ENCODE data around the gene MB.

MB gene

DNA sequence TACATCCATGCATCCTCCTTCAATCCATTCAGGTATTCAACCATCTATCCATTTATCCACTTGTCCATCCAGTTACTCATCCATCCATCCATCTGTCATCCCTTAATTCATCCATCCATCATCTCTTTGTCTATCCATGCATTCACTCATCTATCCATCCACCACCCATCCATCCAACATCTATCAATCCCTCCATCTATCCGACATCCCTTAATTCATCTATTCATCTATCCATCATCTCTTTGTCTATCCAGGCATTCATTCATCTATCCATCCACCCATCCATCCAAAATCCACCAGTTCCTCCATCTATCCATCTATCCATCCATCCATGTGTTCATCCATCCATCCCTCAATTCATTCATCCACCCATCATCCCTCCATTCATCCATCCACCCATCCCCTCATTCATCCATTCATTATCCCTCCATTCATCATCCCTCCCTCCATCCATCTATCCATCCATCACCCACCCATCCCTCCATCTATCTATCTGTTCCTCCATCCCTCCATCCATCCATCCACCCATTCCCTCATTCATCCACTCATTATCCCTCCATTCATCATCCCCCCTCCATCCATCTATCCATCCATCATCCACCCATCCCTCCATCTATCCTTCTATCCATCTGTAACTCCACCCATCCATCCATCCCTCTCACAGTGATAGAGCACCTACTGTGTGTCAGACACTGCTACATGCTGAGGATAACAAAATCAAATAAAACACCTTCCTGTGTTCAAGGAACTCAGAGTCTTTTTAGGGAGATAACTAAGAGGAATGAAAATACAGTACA, 1.5 kb upstream of the MB start:
- DNase-seq (ENCODE audit: low spot score): no peak

- no peak for DNase-seq (ENCODE audit: low spot score)
Observed at GRCh38 chr22:35616043-35616442, 1.1 kb downstream of the MB start.

DNA sequence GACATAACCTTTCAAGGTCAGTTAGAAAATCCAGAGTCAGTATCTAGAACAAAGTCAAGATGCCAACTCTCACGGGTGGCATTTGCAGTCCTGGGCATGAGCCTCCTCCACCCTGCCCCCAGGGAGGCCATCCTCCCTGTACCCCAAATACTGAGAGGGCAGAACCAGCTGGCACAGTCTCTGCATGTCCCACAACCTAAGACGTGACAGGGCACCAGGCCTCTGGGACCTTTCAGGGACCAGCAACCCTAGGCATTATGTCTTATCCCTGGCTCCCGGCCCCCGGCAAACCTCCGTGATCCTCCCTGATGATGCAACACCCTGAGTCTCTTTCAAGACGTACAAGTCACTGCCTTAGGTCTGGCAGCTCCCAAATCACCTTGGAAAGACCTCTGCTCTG, 2.0 kb downstream of the MB start:
- no peak for DNase-seq (ENCODE audit: low spot score)

- DNase-seq (ENCODE audit: low spot score): no peak
Observed at GRCh38 chr22:35614404-35614803, 2.7 kb downstream of the MB start.

- no peak for DNase-seq (ENCODE audit: low spot score)
Observed at GRCh38 chr22:35612903-35613302, 4.2 kb downstream of the MB start.

DNA sequence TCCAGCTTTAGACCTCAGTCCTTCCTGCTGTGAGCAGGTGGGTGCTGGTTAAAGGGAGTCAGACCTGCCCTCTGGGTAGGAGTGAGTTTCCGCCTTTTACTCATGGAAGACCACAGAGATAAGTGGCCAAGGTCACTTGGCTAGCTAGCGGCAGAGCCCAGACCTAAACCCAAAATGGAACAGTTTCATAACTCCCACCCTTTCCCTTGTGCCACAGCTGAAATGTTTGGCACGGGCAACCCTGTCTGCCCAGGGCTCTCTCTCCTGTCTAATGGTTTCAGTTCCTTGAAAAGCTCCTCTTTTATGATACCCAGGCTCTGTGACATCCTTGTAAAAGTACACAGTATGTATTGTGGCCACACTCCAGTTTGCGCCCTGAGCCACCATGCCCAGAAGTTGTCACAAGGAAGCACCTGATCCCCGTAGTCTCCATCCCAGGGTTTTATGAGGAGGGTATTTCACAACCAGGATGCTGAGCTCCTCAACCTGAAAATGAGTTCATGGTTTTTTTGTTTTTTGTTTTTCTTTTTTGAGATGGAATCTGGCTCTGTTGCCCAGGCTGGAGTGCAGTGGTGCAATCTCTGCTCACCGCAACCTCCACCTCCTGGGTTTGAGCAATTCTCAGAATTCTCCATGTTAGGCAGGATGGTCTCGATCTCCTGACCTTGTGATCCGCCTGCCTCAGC, 5.1 kb downstream of the MB start:
- DNase-seq (ENCODE audit: low spot score): no peak

- DNase-seq (ENCODE audit: low spot score): no peak
Observed at GRCh38 chr22:35611200-35611890, 5.8 kb downstream of the MB start.

- DNase-seq (ENCODE audit: low spot score): no peak
Observed at GRCh38 chr22:35610741-35611140, 6.4 kb downstream of the MB start.

- DNase-seq (ENCODE audit: low spot score): no peak
Observed at GRCh38 chr22:35609761-35610160, 7.4 kb downstream of the MB start.

DNA sequence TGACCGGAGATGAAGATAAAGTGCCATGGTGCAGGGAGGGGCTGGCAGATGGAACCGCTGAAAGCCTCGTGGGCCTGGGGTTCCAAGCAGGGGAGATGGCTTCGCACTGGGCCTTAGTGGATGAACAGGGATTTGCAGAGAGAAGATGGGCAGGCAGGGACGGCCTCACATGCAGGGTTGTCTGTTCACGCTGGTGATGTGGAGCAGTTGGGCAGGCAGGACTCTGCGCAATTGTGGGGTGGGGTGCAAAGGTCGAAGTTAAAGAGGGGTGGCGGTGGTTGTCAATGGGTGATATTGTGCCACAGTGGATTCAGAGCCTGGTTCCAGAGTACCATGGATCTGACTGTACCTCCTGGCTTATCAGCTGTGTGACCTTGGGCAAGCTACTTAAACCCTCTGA, 7.9 kb downstream of the MB start:
- no peak for DNase-seq (ENCODE audit: low spot score)

GRCh38 chr22:35608088-35608487, 9.0 kb downstream of the MB start:
- DNase-seq (ENCODE audit: low spot score): peak; percentile 52

DNA sequence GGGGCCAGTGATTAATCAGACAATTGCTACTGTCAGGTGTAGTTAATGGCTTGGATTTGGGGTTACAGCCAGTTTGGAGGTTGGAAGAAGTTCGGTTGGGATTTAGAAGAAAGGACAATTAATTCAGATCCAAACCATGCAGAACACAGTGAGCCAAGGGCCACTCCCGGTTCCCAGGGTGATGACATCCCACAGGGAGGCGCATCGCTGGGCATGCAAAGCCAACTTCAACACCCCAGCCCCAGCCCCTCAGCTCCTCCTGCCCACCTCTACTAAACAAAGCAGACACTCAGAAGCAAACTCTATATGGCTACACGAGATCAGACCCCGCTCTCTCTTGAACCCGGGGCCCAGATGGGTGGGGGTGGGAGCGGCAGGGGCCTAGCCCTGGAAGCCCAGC, 10.2 kb downstream of the MB start:
- no peak for DNase-seq (ENCODE audit: low spot score)

DNA sequence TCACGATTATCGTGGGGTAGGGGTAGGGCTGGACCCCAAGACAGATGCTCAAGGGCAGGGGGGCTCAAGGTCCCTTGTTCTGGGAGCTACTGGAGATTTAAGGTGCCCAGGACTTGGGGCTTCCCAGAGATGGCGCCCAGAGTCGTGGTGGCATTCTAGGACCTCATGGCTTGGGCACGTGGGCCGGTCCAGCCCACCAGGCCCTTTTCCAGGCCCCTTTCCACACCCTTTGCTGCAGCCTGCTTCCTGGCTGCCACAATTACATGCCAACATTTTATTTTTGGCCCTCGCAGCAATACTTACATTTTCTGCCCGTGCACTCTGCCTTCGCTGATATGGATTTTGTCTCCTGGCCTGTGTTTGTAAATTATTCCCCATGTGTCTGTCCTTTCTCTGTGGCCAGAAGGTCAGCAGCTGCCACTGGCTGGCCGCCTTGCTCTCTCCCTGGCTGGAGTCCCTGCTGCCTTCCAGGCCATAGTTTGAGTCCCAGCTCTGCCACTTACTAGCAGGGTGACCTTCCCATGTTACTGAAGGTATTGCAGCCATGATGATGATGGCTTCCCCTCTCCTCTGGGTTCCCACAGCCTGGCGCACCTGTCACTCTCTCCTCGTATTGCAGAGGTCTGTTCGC, 11.2 kb downstream of the MB start:
- no peak for DNase-seq (ENCODE audit: low spot score)

DNA sequence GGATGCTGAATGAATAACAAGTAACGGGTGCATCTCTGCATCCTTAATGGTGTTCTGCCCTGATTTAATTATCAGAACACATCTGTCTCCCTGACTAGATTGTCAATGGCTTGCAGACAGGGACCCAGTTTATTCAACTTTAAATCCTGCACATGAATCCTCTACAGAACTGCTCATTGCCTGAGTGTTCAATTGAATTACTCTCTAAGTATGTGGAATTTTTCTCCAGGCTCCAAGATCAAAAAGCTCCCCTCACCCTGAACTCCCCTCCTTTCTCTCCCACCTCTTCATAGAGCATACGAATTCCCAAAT, 11.8 kb downstream of the MB start:
- peak; percentile 43 for DNase-seq (ENCODE audit: low spot score)

DNA sequence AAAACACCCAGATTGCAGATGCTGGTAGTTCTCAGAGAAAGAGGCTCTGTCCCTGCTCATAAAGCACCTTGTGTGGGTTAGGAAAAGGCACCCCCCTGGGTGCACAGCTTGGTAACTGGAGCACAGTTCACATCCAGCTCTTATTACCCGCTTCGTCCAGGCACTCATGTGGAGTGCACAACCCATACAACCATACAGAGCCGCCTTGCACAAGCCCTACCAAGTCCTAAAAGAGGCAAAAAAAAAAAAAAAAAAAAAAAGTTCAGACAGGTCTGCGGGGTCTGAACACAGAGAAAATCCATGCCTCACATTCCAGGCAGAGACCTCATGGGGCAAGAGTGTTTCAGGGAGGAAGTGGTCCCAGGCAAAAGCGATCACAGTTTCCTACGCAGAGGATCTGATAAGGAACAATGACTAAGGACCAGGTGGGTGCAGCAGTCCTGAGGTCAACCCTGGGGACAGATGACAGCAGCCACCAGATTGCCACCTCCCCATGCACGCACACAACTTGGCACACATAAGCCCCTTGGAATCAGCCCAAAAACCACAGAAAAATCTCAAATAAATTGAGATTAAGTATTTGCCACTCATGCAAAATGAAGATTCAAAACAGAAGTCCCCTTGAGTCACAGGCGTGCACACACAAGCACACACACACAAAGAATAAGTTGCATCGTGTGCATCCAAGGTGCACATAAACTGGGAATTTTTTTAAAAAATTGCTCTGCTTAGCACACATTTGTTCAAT, 12.3 kb downstream of the MB start:
- DNase-seq (ENCODE audit: low spot score): peak; percentile 46

DNA sequence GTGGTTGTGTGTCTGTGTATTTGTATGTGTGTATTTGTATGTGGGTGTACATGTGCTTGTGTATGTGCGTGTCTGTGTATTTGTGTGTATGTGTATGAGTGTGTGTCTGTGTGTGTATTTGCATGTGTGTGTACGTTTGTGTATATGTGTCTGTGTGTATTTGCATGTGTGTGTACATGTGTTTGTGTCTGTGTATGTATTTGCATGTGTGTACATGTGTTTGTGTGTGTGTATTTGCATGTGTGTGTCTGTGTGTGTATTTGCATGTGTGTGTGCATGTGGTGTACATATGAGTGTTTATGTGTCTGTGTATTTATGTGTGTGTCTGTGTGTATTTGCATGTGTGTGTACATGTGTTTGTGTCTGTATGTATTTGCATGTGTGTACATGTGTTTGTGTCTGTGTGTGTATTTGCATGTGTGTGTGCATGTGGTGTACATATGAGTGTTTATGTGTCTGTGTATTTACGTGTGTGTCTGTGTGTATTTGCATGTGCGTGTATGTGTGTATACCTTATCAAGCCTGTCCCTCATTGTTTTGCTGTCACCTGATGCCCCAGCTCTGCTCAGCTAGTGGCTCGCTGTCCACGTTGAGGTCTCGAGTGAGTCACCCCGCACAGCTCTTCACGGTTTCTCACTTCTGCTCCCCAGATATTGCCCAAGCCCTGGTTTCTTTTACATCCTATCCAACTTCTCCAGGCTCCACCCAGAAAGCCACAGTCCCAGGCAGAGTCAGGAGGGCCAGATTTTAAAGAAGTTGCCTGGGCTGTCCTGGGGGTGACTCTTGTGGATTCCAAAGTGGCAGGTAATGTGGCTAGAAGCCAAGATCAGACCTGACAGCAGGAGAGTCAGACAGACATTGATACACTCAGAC, 15.2 kb downstream of the MB start:
- no peak for DNase-seq (ENCODE audit: low spot score)

DNA sequence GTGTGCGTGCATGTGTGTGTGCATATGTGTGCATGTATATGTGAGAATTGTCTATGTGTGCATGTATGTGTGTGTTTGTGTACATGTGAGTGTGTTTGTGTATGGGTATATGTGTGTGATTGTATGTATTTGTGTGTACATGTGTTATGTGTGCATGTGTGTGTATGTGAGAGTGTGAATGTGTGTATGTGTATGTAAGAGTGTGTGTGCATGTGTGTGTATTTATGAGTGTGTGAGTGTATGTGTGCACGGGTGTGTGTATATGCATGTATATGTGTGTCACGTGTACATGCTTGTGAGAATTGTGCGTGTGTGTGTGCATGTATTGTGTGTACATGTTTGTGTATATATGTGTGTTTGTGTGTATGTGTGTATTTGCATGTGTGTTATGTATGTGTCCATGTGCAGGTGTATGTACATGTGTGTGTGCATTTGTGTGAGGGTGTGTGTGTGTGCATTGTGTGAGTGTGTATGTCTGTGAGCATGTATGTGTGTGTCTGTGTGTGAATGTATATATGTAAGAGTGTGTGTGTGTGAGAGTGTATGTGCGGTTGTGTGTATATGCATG, 16.0 kb downstream of the MB start:
- no peak for DNase-seq (ENCODE audit: low spot score)

DNA sequence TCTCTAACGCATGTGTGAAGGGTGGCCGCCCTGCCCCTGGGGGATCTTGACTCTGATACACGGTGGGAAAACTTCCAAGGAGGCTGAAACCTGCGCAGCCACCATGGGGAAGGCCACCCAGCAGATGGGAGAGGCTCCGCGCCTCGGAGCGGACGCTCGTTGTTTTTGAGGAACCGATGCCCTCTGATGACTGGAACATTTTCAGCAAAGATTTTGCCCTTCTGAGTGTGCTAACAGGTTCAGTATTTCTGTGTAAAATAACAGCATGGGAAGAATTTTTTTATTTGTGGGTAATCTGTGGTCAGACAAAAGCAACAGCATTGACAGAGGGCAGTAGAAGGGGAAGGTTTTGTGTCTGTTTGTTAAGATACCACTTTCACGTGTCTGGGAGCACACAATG, 16.7 kb downstream of the MB start:
- no peak for DNase-seq (ENCODE audit: low spot score)

DNA sequence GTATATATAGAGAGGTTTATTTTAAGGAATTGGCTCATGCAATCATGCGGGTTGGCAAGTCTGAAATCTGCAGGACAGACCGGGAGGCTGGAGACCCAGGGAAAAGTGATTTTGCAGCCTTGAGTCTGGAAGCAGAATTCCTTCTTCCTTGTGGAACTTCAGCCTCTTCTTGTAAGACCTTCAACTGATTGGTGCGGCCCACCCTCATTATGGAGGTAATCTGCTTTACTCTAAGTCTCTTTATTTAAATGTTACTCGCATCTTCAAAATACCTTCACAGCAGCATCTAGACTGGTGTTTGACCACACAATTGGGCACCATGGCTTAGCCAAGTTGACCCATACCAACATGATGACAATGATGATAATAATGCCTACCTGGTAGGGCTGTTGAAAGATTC, 17.8 kb downstream of the MB start:
- no peak for DNase-seq (ENCODE audit: low spot score)

DNA sequence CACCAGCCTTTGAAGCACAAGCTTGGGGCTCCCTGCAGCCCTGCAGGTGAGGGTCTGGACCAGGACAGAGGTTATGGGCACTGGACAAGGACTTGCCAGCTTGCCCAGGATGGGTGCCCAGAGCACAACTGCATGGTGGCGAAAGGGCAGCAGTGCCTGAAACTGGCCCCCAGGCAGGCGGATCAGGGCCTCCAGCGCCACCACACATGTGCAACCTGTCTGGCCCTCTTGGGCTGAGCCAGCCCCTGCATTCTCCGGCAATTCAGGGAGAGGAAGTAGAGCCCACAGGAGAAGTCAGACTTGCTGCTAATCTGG, 18.8 kb downstream of the MB start:
- no peak for DNase-seq (ENCODE audit: low spot score)

Measured in SK-N-DZ (cell line).